IPS-18c (cell line): ENCODE data around the gene CGB7.

Experiments
- H3K4me3 ChIP-seq: 2 replicates; pipeline ENCODE4 v1.7.0; 2013; ENCODE audit warnings: low read depth, mild to moderate bottlenecking, low read length, moderate library complexity; ENCODE audit not compliant: insufficient read depth
- H3K9me3 ChIP-seq: one replicate; pipeline ENCODE4 v1.6.1; 2013; ENCODE audit warnings: mild to moderate bottlenecking, low read length, moderate library complexity; ENCODE audit not compliant: control insufficient read depth, insufficient read depth

Gene CGB7

GRCh38 chr19:49006905-49007304 lies 50.6 kb downstream of the CGB7 start:
- Histone ChIP-seq H3K9me3 (no peaks in the 10 kb centered on the region), H3K4me3 (no peak overlapping the region)

- Histone ChIP-seq H3K4me3 (no peak overlapping the region), H3K9me3 (no peaks in the 10 kb centered on the region)
Measured at GRCh38 chr19:49004964-49005614, 52.5 kb downstream of the CGB7 start.
